A549 (cell line): Measurements from ENCODE around the gene SMG6.

Experiments
- EP300 ChIP-seq, 2 experiments: fragments of >200 bp; sonication (Bioruptor Twin); formaldehyde crosslinking; IDR thresholded peaks; 2 replicates in 1 of 2; 3 replicates in 1 of 2; pipeline ENCODE4 v1.6.1; 2016 to 2017
- KDM1A ChIP-seq: fragments of 200-600 bp; sonication (generic); IDR thresholded peaks from 2 replicates; pipeline ENCODE4 v1.6.1; 2016; ENCODE audit warnings: low read depth, mild to moderate bottlenecking
- MAX ChIP-seq: IDR thresholded peaks from 2 replicates; pipeline ENCODE4 v1.6.1; 2012
- SMC3 ChIP-seq: fragments of >200 bp; sonication (Bioruptor Twin); formaldehyde crosslinking; IDR thresholded peaks from 3 replicates; pipeline ENCODE4 v1.6.1; 2018; ENCODE audit warnings: inconsistent platforms
- TP53 ChIP-seq: fragments of 250-450 bp; sonication (Bioruptor Pico); IDR thresholded peaks from 2 replicates; pipeline ENCODE4 v1.5.0; 2021; ENCODE audit warnings: mild to moderate bottlenecking, moderate library complexity
- USF2 ChIP-seq: fragments of 450-650 bp; IDR thresholded peaks from 2 replicates; pipeline ENCODE4 v1.6.1; 2014; ENCODE audit warnings: antibody characterized with exemption

- TF ChIP-seq KDM1A (no peak), SMC3 (peak; percentile 94), USF2 (no peak), EP300 (IDR thresholded peaks at IDR 0.05) (no peak), MAX (peak; percentile 68), TP53 (no peak)
Measured at GRCh38 chr17:2054512-2055291, 248.9 kb downstream of the SMG6 start, which contains the start of gene HIC1.
